B cell (primary cell): ENCODE data around the gene RHPN2.

ENCODE experiments used
- CTCF ChIP-seq: fragments of 200-600 bp; IDR thresholded peaks from one replicate; pipeline ENCODE4 v1.8.0; 2022; ENCODE audit warnings: antibody characterized with exemption, mild to moderate bottlenecking
- EZH2 ChIP-seq: IDR thresholded peaks from 2 replicates; pipeline ENCODE4 v1.6.1; 2012; ENCODE audit warnings: borderline replicate concordance, low read depth, mild to moderate bottlenecking, moderate library complexity, low read length; ENCODE audit not compliant: insufficient read depth, poor library complexity, severe bottlenecking

- TF ChIP-seq CTCF: no peak
- TF ChIP-seq EZH2: no peak
These were observed 64.2 kb downstream of the RHPN2 start for GRCh38 chr19:33000510-33000909.
